Measurements from ENCODE around the gene ST7L.

ST7L gene

GRCh38 chr1:112546076-112546475 lies 72.9 kb downstream of the ST7L start:
- no peak for DNase-seq

DNA sequence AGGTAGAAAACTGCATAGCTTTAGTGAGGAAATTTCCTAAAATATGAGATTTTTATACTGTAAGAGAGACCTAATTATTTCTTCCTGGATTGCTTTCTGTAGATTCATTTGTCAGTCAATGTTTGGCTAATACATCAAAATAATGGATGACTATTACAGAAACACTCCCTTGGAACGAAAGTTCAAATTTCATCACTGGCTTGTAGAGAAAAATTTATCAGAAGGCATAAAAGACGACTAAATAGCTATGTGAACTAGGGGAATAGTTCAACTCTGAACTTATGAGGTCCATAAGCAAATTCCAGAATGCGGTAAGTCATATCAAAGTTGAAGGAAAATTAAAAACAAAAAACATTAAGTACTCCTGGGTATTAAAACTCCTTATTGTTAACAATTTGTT lies 74.2 kb downstream of the ST7L start:
- DNase-seq, result no peak

GRCh38 chr1:112544011-112544688 lies 74.8 kb downstream of the ST7L start:
- no peak for DNase-seq

DNA sequence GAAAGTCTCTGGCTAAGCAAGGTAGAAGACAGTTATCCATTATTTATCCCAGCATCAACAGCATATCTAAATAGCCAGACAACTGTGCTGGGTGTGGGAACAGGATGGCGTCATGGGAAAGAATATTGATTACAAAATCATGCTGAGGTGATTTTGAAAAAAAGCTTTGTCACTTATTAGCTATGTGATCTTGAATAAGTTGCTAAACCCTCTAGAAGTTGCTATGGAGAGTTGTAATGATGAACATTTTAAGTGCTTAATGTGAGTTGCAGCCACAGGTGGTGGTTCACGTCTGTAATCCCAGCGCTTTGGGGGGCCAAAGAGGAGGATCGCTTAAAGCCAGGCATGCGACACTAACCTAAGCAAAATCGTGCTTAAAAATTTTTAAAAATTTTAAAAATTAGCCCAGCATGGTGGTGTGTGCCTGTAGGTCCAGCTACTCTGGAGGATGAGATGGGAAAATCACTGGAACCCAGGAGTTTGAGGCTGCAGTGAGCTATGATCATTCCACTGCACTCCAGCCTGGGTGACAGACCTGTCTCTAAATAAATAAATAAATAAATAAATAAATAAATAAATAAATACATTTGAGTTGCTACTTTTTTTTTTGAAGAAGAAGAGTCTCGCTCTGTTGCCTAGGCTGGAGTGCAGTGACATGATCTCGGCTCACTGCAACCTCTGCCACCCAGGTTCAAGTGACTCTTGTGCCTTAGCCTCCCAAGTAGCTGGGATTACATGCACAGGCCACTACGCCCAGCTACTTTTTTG lies 76.6 kb downstream of the ST7L start:
- DNase-seq, result no peak

DNA sequence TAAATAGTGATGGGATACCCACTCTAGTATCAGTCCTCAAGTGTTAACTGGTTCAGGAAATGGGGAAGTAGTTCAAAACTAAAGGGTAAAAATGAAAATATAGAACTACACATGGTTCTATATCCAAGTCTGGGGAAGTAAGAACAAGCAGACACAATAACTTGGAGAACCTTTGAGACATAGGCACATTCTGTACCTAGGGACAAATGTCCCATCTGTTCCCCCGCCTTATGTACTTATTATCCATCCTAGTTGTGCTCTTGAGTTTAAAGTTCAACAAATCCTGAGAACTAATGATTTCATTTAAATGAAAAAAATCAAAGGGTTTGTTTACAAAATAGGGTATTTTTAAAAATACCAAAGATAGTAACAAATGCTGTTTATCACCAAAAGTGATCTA lies 77.6 kb downstream of the ST7L start:
- no peak for DNase-seq

DNA sequence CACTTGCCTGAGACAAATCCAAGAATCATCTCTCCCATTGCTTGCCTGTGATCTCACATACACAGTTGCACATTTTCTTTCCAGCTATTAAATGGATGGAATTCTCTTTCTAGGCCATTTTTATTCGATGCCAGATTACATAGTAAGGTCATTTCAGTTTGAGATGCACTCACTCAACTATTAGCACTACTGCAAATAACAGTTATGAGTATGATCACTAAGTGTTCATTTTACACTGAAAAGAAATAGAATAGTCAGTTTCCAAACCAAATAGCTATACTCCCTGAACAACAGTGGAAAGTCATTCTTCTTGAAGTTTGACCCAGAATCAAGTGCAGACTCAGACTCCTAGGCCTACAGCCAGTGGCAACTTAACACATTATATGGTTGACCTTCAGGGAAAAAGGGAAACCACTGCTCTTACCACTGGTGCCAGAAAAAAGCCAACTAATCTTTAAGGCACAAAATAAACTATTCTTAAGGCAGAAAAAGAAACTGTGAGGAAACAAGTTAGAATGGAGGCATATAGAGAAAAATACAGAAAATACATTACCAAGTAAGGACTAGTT lies 78.6 kb downstream of the ST7L start:
- DNase-seq, result no peak

DNA sequence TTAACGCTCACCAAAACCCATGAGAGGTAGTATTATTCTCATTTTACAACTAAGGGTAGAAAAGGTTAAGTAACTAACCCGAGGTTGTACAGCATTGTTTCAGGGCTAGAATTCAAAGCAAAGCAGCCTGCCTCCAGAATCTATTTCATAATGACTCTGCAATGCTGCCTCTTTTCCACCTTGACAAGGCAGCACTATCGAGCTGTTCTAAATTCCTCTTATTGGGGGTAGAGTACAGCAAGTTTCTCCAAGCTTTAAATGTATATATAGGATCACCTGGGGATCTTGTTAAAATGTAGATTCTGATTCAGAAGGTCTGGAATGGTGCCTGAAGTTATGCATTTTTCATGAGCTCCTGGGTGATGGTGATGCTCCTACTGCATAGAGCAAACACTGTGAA lies 80.1 kb downstream of the ST7L start:
- DNase-seq, result no peak

DNA sequence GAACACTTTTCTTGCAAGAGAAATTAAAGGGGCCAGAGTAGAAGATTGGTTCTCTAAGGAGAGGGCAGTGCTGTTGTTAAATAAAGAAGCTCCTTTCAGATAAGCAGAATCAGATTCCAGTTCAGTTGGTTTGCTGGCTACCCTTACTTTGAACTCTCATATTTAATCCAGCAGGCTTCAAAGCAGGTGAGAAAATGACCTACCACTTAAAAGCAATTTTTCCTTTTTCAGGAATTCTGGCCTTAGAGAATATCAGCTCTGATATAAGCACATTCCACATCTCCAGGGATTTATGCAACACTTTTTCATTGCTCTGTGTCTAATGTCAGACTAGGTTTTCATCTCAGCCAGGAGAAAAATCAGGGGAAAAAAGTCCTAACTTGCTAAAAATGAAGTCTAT lies 81.5 kb downstream of the ST7L start:
- no peak for DNase-seq

DNA sequence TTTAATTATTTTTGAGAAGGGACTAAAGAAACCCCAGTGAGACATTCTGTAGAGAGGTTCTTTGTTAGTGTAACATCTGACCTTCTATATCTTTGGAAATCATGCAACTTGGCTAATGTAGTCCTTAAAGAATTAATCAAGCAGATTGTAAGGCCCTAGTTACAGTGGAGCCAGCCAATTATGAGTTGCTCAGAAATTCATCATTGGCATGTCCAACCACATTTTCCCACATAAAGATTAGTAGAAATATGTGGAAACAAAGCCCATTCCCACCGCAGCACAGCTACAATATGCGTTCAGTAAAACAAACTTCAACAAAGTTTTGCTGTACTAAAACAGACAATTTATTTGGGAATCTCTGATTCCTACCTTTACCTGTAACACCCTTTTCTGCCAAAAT lies 82.4 kb downstream of the ST7L start:
- DNase-seq, result no peak

DNA sequence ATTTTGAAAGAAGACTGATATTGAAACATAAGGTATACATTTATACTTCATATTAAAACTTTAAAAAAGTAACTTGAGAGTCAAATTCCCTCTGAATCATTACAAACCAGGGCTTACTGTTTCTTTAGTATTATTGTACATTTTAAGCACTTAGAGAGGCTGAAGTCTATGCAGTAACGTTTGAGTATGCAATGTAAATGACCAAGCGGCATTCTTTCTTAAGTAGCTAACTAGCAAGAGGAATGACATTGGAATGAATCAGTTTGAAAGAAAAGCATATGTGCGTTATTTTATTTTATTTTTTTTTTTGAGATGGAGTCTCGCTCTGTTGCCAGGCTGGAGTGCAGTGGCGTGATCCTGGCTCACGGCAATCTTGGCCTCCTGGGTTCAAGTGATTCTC lies 85.9 kb downstream of the ST7L start:
- DNase-seq, result no peak

GRCh38 chr1:112532064-112532463 lies 86.9 kb downstream of the ST7L start:
- no peak for DNase-seq

DNA sequence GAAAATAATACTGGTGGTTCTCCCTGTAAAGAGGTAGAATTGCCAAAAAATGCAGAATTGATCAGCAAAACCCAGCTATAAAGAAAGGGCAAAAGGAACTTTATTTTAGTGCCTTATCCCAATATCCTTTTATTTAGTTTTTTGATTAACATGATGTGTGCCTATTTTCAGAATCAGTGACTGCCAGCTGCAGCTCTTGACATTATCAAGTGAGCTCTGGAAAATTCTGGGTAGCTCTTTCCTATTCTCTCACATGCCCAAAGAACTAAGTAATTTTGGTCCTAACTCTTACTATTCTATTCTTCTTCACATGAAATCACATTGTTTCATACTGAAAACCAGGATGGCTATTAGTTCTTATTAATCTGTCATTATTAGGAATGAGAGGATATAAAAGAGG lies 88.1 kb downstream of the ST7L start:
- DNase-seq, result no peak

GRCh38 chr1:112529301-112529700 lies 89.6 kb downstream of the ST7L start:
- DNase-seq, result no peak

DNA sequence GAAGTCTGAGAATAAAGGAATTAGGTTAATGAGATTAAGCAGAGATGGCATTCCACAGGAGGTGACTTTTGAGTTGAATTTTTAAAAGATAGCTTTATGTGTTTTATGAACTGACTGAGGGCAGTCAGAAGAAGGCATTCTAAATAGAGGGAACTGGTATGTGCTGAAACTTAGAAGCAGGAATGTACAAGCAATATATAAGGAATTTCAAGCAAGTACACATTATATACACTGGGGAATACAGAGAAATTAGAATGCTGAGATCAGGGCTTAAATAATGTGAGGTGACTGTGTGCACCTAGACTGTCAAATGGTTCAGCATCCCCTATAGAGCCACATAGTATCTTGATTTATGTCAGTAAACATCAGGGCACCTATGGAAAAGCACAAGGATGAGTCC lies 90.9 kb downstream of the ST7L start:
- DNase-seq, result no peak

GRCh38 chr1:112527266-112528010 lies 91.5 kb downstream of the ST7L start:
- no peak for DNase-seq

GRCh38 chr1:112524986-112525385 lies 94.0 kb downstream of the ST7L start:
- DNase-seq, result no peak

GRCh38 chr1:112524251-112524650 lies 94.7 kb downstream of the ST7L start:
- no peak for DNase-seq

- DNase-seq, result no peak
Measured at GRCh38 chr1:112522621-112523020, 96.3 kb downstream of the ST7L start.

DNA sequence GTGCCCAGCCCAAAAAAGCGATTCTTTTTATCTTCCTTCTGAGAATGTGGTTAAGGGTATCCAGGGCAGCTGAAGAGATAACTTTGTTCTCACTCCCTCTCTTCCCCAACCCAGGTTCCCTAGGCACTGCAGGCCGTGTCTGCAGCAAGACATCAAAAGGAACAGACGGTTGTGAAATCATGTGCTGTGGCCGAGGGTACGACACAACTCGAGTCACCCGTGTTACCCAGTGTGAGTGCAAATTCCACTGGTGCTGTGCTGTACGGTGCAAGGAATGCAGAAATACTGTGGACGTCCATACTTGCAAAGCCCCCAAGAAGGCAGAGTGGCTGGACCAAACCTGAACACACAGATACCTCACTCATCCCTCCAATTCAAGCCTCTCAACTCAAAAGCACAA lies 98.8 kb downstream of the ST7L start:
- no peak for DNase-seq

GRCh38 chr1:112518186-112518585 lies 100.8 kb downstream of the ST7L start:
- no peak for DNase-seq

DNA sequence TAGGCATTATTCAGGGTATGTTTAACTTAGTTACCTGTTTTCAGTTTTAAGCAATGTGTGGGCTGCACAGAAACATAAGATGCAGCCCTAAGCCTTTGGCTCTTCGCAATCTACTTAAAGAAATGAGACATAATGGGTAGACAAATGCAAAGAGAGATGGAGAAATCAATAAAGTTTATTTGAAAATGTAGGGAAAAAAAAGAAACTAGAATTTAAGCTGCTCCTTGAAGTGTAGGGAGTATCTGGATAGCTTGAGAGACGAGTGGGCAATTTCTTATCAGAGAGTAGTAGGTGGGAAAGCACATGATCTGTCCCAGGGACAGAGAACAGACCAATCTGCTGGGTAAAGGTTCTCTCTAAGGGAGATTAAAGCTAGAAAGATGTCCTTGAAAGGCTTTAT lies 101.3 kb downstream of the ST7L start:
- no peak for DNase-seq

GRCh38 chr1:112517231-112517630 lies 101.7 kb downstream of the ST7L start:
- DNase-seq, result no peak
